ENCODE results near the gene ATP6V1G2.
"Not testable (repeated sequence)": the region's sequence is repeated elsewhere in the genome, so short reads cannot be mapped to it uniquely, and the experiment has no call there.

Gene ATP6V1G2

DNA sequence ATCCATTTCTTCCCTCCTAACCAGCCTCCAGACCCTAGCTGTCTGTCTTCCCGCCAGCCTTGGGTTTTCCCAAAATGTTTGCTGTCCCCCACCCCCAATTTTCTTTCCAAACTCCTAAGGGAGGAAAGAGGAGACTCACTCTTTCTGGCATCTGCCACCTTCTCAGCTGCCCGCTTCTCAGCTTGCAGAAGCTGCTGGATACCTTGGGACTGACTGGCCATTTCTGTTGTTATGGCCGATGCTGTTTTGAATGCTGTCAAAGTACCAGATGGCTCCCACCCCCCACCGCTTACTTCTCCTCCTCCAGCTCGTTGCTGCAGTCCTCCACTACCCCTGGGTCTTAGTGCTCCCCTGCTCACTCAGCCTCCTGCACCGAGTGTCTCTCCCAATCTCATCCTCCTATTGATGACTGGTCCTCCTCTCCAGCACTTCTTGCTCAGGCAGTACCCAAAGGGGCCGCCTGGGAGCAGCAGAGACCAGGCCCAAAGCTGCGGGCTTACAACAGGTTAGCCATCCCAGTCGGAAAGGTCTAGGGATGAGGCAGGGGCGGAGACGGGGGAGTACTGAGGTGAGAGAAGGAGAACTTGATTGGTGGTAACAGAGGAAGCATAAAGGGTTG, at the start of gene ATP6V1G2:
ATP6V1G2 (minus strand) TSS at position 270 of the 619 bp plus-strand sequence; CDS start at position 221, 49 bp downstream.
- peak; percentile 91 for DNase-seq (ENCODE audit: low read depth)

DNA sequence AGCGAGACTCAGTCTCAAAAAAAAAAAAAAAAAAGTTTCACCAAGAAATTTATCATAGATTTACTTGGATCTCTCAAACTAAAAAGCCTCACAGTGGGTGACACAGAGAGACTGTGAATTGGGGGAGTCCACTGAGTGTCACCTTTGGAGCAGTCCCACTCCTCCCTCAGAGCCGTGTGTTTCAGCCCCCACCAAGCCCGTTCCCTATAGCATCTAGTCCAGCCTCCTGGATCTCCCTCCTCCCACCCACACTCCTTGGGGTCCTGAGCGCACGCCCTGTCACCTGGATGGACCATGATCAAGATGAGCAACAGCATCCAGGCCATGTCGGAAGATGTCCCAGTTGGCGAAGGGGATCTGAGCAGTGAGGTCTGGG, 46.0 kb upstream of the ATP6V1G2 start:
- no peak for DNase-seq (ENCODE audit: low read depth)

DNA sequence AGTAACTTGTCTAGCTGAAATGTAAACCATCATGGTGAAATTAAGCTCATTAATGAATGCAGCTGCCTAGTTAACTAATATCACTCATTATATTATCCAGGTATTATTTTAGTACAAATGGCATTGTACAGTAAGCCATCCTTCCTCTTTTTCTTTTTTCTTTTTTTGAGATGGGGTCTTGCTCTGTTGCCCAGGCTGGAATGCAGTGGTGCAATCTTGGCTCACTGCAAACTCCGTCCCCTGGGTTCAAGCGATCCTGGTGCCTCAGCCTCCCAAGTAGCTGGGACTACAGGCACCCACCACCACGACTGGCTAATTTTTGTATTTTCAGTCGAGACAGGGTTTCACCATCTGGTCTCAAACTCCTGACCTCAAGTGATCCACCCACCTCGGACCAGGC, 44.3 kb upstream of the ATP6V1G2 start:
- not testable (repeated sequence) for DNase-seq (ENCODE audit: low read depth)

DNA sequence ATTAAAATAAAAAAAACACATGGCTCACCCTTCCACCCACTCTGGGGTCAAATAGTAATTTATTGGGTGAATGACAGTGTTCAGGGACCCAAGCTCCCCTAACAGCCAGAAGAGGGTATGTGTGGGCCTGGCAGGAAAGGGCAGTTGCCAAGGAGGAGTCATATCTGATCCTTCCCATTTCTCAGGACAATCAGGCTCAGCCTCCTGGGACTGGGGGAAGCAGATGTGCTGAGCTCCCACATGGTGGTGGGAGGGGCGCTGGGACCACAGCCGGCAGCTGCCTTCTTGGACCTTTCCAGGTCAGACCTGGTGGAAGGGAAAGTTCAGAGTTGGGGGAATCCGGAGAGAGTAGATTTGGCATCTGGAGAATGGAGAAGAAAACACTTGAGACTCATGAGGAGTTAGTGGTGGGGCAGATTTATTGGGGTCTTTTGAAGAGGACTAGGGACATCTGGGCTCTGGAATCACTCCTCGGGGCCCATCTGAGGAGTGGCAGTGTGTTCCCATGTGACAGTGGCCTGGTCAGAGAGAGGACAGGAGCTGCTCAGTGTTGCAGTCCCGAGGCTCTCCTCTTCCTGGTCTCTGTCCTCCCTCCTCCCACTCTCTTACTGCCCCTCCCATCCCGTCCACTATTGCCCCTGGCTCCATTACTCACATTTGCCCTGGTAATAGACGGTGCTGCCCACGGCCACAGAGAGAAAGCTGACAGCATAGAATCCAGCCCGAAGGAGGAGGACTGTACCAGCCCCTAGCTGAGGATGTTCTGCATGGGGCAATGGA, 42.7 kb upstream of the ATP6V1G2 start:
- no peak for DNase-seq (ENCODE audit: low read depth)

DNA sequence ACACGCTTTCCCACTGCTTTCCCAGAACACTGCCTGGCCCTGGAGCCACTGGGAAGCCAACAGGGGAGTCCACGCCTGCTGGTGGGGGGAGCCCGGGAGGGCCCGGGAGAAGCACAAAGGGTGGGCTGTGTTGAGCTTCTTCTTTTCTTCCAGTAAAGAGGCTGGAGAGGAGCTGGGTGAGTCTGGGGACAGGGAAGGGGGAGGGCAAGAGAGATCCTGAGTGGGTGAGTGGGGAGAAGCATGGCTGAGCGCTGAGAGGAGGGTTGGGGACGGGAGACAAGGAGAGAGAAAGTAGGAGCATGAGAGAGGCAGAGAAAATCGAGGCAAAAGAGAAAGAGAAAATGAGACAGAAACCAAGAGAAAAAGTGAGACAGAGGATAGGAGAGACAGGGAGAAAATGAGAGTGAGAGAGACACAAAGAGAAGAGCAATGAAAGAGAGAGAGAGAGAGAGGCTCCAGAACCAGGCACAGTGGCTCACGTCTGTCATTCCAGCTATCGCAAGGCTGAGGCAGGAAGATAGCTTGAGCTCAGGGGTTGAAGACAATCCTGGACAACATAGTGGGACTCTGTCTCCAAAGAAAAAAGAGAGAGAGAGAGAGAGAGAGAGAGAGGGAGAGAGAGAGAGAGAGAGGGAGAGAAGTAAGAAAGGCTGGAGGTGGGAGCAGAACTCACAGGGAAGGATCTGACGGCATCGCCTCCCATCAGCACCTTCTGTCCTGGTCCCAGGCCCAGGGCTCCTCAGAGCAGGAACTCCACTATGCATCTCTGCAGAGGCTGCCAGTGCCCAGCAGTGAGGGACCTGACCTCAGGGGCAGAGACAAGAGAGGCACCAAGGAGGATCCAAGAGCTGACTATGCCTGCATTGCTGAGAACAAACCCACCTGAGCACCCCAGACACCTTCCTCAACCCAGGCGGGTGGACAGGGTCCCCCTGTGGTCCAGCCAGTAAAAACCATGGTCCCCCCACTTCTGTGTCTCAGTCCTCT, 41.7 kb upstream of the ATP6V1G2 start:
- DNase-seq (ENCODE audit: low read depth): no peak

DNA sequence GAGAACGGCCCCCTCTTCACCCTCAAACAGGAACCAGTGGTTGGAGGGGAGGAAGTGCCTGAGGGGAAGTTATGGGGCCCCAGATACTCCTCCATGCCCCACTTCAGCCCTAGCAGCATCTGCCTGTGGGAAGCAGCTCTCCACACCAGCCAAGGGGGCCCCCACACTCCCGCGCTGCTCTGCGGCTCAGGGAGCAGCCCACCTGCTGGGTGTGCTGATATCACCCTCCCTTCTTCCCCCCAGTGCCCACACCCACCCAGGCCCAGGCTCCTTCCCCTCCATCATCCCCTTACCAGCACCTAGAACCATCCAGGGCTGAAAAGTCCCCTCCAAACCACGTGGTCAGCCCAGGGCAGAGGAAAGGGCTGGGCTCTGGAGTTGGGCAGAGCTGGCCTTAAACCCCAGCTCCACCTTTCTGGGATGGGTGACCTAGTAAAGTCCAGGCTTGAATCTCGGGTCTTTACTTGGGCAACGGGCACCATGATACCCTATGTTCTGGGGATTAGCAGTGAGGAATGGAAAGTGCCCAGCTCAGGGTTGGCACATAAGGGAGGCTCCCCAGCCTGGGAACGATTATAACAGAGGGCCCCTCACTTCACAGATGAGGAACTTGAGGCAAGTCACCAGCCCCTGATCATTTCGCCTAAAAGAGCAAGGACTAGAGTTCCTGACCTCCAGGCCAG, 40.3 kb upstream of the ATP6V1G2 start:
- DNase-seq (ENCODE audit: low read depth): no peak

DNA sequence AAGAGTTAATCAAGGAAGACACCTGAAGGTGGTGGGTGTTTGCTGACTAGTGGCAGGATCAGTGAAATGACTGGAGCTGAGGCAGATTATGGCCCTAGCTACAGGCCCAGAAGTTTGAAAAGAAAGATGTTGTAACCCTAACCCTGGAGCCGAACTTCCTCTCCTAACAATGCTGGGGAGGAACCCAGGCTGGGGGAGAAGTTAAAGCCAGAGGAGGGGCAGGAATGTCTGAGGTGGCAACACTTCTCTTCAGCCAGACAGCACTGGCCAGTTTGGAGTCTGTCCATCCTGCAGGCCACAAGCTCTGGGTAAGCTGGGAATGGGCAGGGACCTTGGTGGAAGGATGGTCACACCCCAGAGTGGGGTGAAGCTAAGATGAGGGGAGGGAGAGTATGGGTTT, 39.6 kb upstream of the ATP6V1G2 start, which contains the start of gene LST1:
LST1 (plus strand) TSS at position 270 of the 400 bp plus-strand sequence. CDS start 1,023 bp downstream, outside the sequence.
- no peak for DNase-seq (ENCODE audit: low read depth)

DNA sequence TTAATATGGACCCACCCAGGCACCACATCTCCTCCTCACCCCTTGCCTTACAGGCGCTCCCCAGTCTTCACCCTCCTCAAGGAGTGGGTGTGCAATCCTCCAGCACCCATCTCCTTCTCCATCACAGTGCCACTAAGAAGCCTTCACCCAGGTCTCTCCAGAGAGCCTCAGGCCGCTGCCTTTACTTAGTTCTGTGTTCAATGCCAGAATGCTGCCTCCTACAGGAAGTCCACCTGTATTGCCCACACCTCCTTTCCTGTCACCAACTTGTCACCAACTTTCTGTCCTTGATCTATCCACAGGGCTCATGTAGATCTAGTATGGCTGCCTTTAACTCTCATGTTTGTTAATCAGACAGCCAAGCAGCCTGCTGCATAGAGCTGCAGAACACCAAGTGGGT, 39.1 kb upstream of the ATP6V1G2 start:
- DNase-seq (ENCODE audit: low read depth): no peak

DNA sequence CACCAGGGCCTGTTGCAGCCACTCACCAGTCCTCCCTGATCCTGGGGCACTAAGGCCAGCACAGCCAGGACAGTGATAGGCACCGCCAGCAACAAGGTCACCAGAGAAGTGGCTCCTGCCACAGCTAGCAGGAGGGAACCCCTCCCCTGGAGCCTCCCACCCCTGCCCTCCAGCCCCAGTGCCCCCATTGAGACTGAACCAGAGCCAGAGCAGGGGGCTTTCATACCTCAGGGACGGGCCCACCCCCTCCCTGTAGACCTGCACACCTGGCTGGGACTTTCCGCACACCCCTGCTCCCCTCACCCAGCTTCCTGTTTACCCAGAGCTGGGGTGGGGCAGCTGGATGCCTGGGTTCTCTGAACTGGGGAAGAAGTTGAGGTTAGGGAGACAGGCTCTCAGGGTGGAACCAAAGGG, 35.8 kb upstream of the ATP6V1G2 start, which contains the start of gene LTB:
LTB (minus strand) TSS at position 195 of the 414 bp plus-strand sequence; CDS start at position 188, 7 bp downstream.
- DNase-seq (ENCODE audit: low read depth): no peak

DNA sequence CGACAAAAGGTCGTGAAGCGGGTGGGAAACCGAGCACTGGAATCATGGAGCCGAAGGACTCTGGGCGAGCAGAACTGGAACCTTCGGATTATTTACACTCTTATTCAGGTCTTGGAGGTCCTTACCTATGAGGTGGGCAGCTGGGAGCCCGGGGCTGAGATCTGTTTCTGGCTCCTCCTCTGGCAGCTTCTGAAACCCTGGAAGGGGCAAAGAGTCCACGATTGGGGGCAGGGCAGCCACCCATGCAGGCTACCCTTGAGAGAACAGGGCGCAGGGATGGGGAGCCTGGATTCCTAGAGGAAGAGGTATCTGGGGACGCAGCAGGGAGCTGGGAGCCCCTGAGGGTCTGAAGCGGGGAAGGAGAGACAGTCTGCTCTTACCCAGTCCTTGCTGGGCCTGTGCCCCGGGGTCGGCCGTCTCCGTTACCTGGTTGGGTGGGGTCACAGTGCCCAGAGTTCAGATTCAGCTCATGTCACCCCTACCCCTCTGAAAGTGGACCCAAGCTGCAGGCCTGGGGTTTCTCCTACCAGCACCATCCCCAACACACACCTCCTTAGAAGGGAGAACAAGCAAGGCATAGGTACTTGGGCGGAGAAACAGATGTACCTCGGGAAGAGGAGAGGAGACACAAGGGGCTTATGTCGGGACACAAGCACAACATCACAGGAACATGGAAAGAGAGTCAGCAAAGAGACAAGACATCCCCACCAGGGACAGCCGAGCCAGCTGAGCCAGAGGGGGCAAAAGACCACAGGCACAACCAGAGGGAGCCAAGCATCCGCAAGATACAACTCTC, 35.2 kb upstream of the ATP6V1G2 start:
- no peak for DNase-seq (ENCODE audit: low read depth)

DNA sequence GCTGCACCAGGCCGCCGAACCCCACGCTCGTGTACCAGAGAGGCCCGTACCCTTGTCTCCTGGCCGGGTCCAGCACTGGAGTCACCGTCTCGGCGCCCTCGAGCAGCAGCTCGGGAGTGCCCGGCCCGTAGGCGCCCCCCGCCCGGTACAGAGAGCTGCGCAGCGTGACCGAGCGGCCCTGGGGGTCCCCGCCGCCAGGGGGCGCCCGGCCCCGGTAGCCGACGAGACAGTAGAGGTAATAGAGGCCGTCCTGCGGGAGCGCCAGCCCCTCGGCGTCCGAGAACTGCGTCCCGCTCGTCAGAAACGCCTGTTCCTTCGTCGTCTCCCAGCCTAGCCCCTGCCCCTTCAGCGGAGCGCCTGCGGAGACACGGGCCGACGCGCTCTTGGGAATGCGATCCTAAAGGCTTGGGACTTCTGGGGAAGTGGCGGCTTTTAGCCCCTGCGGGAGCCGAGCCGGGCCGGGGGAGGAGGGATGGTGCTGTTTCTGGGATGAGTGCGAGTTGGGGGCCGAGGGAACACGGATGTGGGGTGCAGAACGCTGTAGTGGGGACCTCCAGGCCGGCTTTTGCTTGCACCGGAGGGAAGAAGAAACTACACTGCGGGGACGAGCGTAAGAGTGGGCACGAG, 34.5 kb upstream of the ATP6V1G2 start:
- peak; percentile 56 for DNase-seq (ENCODE audit: low read depth)

DNA sequence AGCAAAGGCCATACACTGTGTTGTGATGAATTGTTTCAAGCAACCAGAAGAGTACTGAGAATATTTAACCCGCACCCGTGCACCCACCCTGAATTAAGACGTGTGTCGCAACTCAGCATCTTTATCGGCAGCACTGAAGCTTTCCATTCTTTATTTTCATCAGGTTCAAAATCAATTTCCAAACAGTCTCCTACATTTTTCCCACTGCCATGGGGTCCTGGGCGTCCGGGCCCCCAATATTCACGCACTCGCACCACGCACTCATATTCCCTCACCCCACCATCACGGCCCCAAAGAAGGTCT, 34.0 kb upstream of the ATP6V1G2 start:
- DNase-seq (ENCODE audit: low read depth): no peak

DNA sequence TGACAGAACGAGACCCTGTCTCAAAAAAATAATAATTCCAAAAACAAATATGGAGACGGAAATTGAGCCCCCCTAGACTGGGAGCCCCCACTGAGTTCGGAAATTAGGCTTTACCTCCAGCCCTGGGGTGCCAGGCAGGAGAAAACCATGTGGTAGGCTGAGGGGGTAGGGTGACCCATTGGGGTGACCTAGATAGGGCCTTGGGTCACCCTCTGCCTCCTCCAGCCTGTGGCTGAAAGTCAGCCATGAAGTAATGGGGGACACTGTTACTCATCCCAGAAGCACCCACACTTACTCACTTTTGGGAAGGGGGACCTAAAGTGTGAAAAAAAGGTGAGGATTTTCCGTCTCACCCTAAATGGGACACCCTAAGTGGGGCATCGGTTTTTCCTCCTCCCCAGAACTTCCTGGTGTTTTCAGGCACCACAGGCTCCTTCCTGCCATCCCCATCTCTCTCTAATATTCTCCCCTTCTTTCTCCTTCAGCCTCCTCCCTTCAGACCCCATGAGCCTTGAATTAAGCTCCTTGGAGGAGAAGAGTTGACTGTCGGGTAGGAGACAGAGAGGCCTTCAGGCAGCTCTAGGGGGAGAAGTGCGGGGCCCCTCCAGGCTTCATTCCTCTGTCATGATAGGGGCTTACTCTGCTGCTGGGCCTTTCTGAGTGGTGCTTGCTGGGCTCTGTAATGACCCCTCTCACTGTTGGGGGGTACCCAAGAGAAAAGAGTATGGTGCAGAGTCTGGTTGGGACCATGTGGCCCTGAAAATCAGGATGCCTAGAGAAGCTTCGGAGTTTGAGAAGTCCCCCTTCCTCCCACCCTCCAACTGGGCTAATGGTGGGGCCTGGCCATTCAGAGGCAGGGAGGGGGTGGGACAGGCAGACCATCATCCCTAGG, 33.4 kb upstream of the ATP6V1G2 start:
- DNase-seq (ENCODE audit: low read depth): no peak

DNA sequence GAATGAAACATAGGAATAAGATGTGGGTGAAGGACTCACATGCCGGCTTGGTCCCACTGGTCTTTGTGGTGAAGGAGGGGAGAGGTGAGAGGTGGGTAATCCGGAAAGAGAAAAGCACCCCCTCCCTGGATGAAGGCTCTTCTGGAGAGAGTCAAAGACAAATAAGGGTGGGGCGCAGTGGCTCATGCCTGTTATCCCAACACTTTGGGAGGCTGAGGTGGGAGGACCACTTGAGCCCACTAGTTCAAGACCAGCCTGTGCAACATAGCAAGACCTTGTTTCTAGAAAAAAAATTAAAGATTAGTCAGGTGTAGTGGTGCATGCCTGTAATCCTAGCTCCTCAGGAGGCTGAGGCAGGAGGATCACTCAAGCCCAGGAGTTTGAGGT, 32.7 kb upstream of the ATP6V1G2 start:
- no peak for DNase-seq (ENCODE audit: low read depth)

DNA sequence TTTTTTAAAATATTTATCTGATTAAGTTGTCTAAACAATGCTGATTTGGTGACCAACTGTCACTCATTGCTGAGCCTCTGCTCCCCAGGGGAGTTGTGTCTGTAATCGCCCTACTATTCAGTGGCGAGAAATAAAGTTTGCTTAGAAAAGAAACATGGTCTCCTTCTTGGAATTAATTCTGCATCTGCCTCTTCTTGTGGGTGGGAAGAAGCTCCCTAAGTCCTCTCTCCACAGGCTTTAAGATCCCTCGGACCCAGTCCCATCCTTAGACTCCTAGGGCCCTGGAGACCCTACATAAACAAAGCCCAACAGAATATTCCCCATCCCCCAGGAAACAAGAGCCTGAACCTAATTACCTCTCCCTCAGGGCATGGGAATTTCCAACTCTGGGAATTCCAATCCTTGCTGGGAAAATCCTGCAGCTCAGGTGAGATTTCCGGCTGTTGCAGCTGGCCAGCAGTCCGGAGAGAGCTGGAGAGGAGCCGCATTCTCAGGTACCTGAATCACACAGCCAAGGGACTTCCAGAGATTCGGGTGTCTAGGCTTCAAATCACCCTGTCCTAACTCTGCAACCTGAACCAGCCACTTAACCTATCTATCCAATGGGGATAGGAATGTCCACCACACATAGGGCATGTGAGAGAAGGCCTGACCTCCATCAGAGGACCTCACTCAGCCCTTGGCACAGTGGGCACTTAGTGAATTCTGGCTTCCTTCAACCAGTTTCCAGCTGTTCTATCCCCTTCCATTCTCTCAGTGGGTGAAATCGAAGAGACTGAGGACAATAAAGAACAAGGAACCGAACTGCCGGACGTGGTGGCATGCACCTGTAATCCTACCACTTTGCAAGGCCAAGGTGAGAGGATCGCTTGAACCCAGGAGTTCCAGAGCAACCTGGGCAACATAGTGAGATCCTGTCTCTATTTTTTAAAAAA, 32.0 kb upstream of the ATP6V1G2 start:
- DNase-seq (ENCODE audit: low read depth): no peak

DNA sequence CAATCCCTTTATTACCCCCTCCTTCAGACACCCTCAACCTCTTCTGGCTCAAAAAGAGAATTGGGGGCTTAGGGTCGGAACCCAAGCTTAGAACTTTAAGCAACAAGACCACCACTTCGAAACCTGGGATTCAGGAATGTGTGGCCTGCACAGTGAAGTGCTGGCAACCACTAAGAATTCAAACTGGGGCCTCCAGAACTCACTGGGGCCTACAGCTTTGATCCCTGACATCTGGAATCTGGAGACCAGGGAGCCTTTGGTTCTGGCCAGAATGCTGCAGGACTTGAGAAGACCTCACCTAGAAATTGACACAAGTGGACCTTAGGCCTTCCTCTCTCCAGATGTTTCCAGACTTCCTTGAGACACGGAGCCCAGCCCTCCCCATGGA, 31.2 kb upstream of the ATP6V1G2 start:
- no peak for DNase-seq (ENCODE audit: low read depth)

DNA sequence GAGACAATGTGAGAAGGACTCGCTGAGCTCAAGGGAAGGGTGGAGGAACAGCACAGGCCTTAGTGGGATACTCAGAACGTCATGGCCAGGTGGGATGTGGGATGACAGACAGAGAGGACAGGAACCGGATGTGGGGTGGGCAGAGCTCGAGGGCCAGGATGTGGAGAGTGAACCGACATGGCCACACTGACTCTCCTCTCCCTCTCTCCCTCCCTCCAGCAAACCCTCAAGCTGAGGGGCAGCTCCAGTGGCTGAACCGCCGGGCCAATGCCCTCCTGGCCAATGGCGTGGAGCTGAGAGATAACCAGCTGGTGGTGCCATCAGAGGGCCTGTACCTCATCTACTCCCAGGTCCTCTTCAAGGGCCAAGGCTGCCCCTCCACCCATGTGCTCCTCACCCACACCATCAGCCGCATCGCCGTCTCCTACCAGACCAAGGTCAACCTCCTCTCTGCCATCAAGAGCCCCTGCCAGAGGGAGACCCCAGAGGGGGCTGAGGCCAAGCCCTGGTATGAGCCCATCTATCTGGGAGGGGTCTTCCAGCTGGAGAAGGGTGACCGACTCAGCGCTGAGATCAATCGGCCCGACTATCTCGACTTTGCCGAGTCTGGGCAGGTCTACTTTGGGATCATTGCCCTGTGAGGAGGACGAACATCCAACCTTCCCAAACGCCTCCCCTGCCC, 30.6 kb upstream of the ATP6V1G2 start:
- no peak for DNase-seq (ENCODE audit: low read depth)
